Smooth muscle cell (in vitro differentiated cells): ENCODE data around the gene DCBLD2. TPM values are rescaled to one million over a fixed set of nuclear protein-coding genes. Genes with fewer than 3 reads are reported as not detected.
A peak's percentile ranks its signal among the peaks of the same experiment; 100 is the strongest.

Experiments used
- DNase-seq: peaks from one replicate; lab custom pipeline; 2025; ENCODE audit not compliant: unreplicated experiment; lab: John Stamatoyannopoulos, UW
- H2AFZ ChIP-seq: fragments of 200-600 bp; sonication (generic); 2 replicates; pipeline ENCODE4 v1.6.0; 2016; ENCODE audit warnings: antibody characterized with exemption, low read depth, mild to moderate bottlenecking
- H3F3A ChIP-seq: fragments of 200-600 bp; sonication (generic); 2 replicates; pipeline ENCODE4 v1.6.0; 2017; ENCODE audit warnings: antibody characterized with exemption, low read depth
- H3K27ac ChIP-seq: fragments of 200-600 bp; sonication (generic); 2 replicates; pipeline ENCODE4 v1.5.1; 2016; ENCODE audit warnings: low read depth, mild to moderate bottlenecking
- H3K27me3 ChIP-seq: fragments of 200-600 bp; sonication (generic); 2 replicates; pipeline ENCODE4 v1.6.1; 2016; ENCODE audit warnings: low read depth, mild to moderate bottlenecking
- H3K36me3 ChIP-seq: fragments of 200-600 bp; sonication (generic); 2 replicates; pipeline ENCODE4 v1.5.1; 2016; ENCODE audit warnings: low read depth
- H3K4me1 ChIP-seq: fragments of 200-600 bp; sonication (generic); 2 replicates; pipeline ENCODE4 v1.5.1; 2016; ENCODE audit warnings: low read depth
- H3K4me2 ChIP-seq: fragments of 200-600 bp; sonication (generic); 2 replicates; pipeline ENCODE4 v1.6.0; 2016; ENCODE audit warnings: mild to moderate bottlenecking
- H3K4me3 ChIP-seq: fragments of 200-600 bp; sonication (generic); 2 replicates; pipeline ENCODE4 v1.5.1; 2016; ENCODE audit warnings: mild to moderate bottlenecking
- H3K79me2 ChIP-seq: fragments of 200-600 bp; sonication (generic); 2 replicates; pipeline ENCODE4 v1.6.0; 2016; ENCODE audit warnings: low read depth, mild to moderate bottlenecking
- H3K9ac ChIP-seq: fragments of 200-600 bp; sonication (generic); 2 replicates; pipeline ENCODE4 v1.6.0; 2016; ENCODE audit warnings: low read depth
- H3K9me3 ChIP-seq: fragments of 200-600 bp; sonication (generic); replicated peaks from 2 replicates; pipeline ENCODE4 v1.5.1; 2016; ENCODE audit warnings: low read depth
- H4K20me1 ChIP-seq: fragments of 200-600 bp; sonication (generic); 2 replicates; pipeline ENCODE4 v1.6.0; 2016; ENCODE audit warnings: low read depth
- WGBS: methylation state at CpG from one replicate; pipeline ENCODE4 v1.1.7; 2016; ENCODE audit warnings: low lambda C conversion rate; 5-methylcytosine and 5-hydroxymethylcytosine counted together
- polyA plus RNA-seq: library from polyadenylated mRNA; unstranded; fragments of >200 nt; fragmentation: Nextera tagmentation; extraction: Ambion mirVana; gene quantifications from 2 replicates; pipeline ENCODE4 v1.2.1, GENCODE V29; 2016
- total RNA-seq: library from RNA; depleted of rRNA; stranded (reverse); fragments of >200 nt; gene quantifications from 2 replicates; pipeline ENCODE4 v1.2.3, GENCODE V29; 2014
- TF ChIP-seq, protein P1 (sequence below): fragments of 200-600 bp; sonication (generic); IDR thresholded peaks from 2 replicates; pipeline ENCODE4 v1.5.1; 2017; ENCODE audit warnings: borderline replicate concordance, mild to moderate bottlenecking, antibody characterized with exemption; ENCODE audit not compliant: insufficient read depth, poor library complexity, severe bottlenecking

Gene DCBLD2
- total and polyA plus RNA-seq, 2 experiments from 2014 or later: 39.9 to 111 TPM

DNA sequence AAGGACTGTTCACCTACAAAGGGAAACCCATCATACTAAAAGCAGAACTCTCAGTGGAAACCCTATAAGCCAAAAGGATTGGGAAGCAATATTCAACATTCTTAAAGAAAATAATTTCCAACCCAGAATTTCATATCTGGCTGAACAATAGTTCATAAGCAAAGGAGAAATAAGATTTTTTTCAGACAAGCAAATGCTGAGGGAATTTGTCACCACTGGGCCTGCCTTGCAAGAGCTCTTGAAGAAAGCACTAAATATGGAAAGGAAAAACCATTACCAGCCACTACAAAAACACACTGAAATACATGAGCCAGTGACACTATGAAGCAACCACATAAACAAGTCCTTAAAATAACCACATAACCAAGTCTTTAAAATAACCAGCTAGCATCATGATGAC lies 28.9 kb upstream of the DCBLD2 start:
- Histone ChIP-seq H3K27me3 (no peaks in the 10 kb centered on the region), H2AFZ (no peak overlapping the region), H4K20me1 (no peaks in the 10 kb centered on the region), H3K4me3 (no peak overlapping the region), H3K4me2 (no peak overlapping the region), H3K27ac (no peak overlapping the region), H3K9ac (no peak overlapping the region), H3K4me1 (no peaks in the 10 kb centered on the region), H3K36me3 (no peaks in the 10 kb centered on the region), H3K9me3 (no peaks in the 10 kb centered on the region), H3K79me2 (no peaks in the 10 kb centered on the region), H3F3A (no peaks in the 10 kb centered on the region)
- TF ChIP-seq, protein P1, sequence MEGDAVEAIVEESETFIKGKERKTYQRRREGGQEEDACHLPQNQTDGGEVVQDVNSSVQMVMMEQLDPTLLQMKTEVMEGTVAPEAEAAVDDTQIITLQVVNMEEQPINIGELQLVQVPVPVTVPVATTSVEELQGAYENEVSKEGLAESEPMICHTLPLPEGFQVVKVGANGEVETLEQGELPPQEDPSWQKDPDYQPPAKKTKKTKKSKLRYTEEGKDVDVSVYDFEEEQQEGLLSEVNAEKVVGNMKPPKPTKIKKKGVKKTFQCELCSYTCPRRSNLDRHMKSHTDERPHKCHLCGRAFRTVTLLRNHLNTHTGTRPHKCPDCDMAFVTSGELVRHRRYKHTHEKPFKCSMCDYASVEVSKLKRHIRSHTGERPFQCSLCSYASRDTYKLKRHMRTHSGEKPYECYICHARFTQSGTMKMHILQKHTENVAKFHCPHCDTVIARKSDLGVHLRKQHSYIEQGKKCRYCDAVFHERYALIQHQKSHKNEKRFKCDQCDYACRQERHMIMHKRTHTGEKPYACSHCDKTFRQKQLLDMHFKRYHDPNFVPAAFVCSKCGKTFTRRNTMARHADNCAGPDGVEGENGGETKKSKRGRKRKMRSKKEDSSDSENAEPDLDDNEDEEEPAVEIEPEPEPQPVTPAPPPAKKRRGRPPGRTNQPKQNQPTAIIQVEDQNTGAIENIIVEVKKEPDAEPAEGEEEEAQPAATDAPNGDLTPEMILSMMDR: no peak
- no peak for DNase-seq

DNA sequence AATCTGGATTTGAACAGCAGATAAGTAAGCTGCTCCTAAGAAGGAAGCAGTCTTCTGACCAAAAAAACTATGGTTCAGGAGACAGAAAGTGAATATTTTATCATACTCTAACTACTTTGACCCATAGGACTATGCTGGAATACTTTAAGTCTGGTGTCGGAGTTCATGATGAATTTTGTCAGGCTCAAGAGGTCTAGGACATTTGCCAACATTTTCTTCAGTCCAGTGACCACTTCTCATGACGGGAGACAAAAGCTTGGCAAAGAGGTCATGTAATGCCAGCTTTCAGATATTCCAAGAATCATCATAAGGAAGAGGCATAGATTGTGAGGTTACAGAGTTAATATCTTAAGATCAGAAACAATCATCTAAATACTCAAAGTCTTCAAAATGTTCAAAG lies 20.5 kb upstream of the DCBLD2 start:
- H3K4me3 ChIP-seq: no peak overlapping the region
- no peak for DNase-seq
- H3K9ac ChIP-seq: no peak overlapping the region
- H3K79me2 ChIP-seq: no peaks in the 10 kb centered on the region
- no peaks in the 10 kb centered on the region for H3F3A ChIP-seq
- no peak overlapping the region for H2AFZ ChIP-seq
- no peaks in the 10 kb centered on the region for H4K20me1 ChIP-seq
- H3K4me1 ChIP-seq: no peaks in the 10 kb centered on the region
- no peak overlapping the region for H3K4me2 ChIP-seq
- TF ChIP-seq, protein P1: no peak
- no peaks in the 10 kb centered on the region for H3K9me3 ChIP-seq
- WGBS: 88% methylated on average over 2 of the region's 2 CpGs
- H3K27ac ChIP-seq: no peak overlapping the region
- no peaks in the 10 kb centered on the region for H3K36me3 ChIP-seq
- no peaks in the 10 kb centered on the region for H3K27me3 ChIP-seq

DNA sequence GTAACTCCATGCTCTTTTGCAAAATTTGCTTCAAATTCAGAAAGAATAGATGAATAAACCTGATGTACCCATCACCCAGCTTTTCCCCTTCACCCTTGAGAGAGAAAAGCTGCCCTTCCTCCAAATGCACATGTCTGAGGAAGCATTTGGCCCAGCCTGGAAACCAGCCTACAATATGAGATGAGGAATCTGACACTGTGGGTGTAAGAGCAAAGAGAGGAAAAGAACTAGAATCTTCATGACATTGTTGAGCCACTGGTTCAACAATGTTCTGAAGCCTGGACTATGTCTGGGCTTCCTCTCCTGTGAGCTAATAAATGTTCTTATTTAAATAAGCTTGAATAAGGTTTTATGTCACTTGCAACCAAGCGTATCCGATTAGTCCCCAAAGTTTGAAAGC lies 18.7 kb upstream of the DCBLD2 start:
- no peaks in the 10 kb centered on the region for H3K79me2 ChIP-seq
- no peak overlapping the region for H2AFZ ChIP-seq
- H3K4me1 ChIP-seq: no peaks in the 10 kb centered on the region
- H3K36me3 ChIP-seq: no peaks in the 10 kb centered on the region
- no peak overlapping the region for H3K9ac ChIP-seq
- H3K27ac ChIP-seq: no peak overlapping the region
- H3K9me3 ChIP-seq: no peaks in the 10 kb centered on the region
- TF ChIP-seq, protein P1: no peak
- no peak overlapping the region for H3K4me3 ChIP-seq
- H3K4me2 ChIP-seq: no peak overlapping the region
- DNase-seq: no peak
- H3F3A ChIP-seq: no peaks in the 10 kb centered on the region
- H3K27me3 ChIP-seq: no peaks in the 10 kb centered on the region
- WGBS: 96% methylated on average over 2 of the region's 2 CpGs
- H4K20me1 ChIP-seq: no peaks in the 10 kb centered on the region

DNA sequence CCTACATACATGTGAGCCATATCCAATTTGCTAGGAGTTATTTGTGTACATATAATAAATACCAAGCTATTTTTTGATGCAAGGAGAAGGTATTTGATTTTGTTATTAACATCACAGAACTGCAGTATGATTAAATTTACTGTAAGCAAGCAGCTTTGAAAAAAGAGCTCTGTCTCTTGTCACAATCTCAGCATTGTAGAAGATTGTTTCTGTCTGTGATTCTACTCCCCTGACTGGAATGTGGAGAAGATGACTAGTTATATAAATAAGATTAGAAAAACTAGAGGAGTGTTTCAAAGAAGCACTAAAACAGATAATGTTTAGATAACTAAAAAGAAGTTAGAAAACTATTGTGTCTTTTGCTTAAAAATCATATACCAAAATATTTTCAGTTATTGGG lies 17.1 kb upstream of the DCBLD2 start:
- Histone ChIP-seq H3K36me3 (no peaks in the 10 kb centered on the region), H3K4me3 (no peak overlapping the region), H3K4me2 (peak overlapping the region; percentile 32), H2AFZ (no peak overlapping the region), H3K27me3 (no peaks in the 10 kb centered on the region), H3K79me2 (no peaks in the 10 kb centered on the region), H4K20me1 (no peaks in the 10 kb centered on the region), H3K4me1 (no peaks in the 10 kb centered on the region), H3K9me3 (no peaks in the 10 kb centered on the region), H3F3A (no peaks in the 10 kb centered on the region), H3K9ac (no peak overlapping the region), H3K27ac (peak overlapping the region; percentile 1)
- TF ChIP-seq, protein P1: no peak
- no peak for DNase-seq
